ENCODE results near the gene IQGAP3.
"Not testable (repeated sequence)": the region's sequence is repeated elsewhere in the genome, so short reads cannot be mapped to it uniquely, and the experiment has no call there.

Gene IQGAP3

GRCh38 chr1:156616463-156616862 is 44.1 kb upstream of the IQGAP3 start:
- Histone ChIP-seq H4K20me1 (ENCODE audit: insufficient read depth) (no peaks in the 10 kb centered on the region), H3K4me1 (ENCODE audit: low read depth, poor library complexity, severe bottlenecking) (peaks cover 9% of the 10 kb centered on the region), H3K4me2 (no peak overlapping the region), H3K4me3 (IDR thresholded peaks at IDR 0.05; ENCODE audit: insufficient read depth, low read depth, low read length) (no peak overlapping the region), H2AFZ (ENCODE audit: low read depth) (no peak overlapping the region), H3K27ac (no peak overlapping the region), H3K9ac (no peak overlapping the region), H3K79me2 (ENCODE audit: insufficient read depth, low read depth) (no peaks in the 10 kb centered on the region), H3K36me3 (ENCODE audit: insufficient read depth) (no peaks in the 10 kb centered on the region), H3K27me3 (ENCODE audit: insufficient read depth, low read depth) (peaks cover 99% of the 10 kb centered on the region)
- TF ChIP-seq CTCF (conservative IDR thresholded peaks at IDR 0.05; ENCODE audit: low read depth, low read length) = no peak

- Histone ChIP-seq H3K9ac (no peak overlapping the region), H4K20me1 (ENCODE audit: insufficient read depth) (no peaks in the 10 kb centered on the region), H2AFZ (ENCODE audit: low read depth) (no peak overlapping the region), H3K27me3 (ENCODE audit: insufficient read depth, low read depth) (peaks cover 99% of the 10 kb centered on the region), H3K4me3 (IDR thresholded peaks at IDR 0.05; ENCODE audit: insufficient read depth, low read depth, low read length) (no peak overlapping the region), H3K27ac (no peak overlapping the region), H3K4me1 (ENCODE audit: low read depth, poor library complexity, severe bottlenecking) (peaks cover 9% of the 10 kb centered on the region), H3K79me2 (ENCODE audit: insufficient read depth, low read depth) (no peaks in the 10 kb centered on the region), H3K4me2 (no peak overlapping the region), H3K36me3 (ENCODE audit: insufficient read depth) (no peaks in the 10 kb centered on the region)
- no peak; the same call in 1 of the 2 replicates for TF ChIP-seq CTCF (conservative IDR thresholded peaks at IDR 0.05; ENCODE audit: low read depth, low read length)
Measured at GRCh38 chr1:156615946-156616345, 43.6 kb upstream of the IQGAP3 start.

GRCh38 chr1:156612666-156613065 is 40.3 kb upstream of the IQGAP3 start:
- peaks cover 76% of the 10 kb centered on the region for H3K27me3 ChIP-seq (ENCODE audit: insufficient read depth, low read depth)
- peaks cover 14% of the 10 kb centered on the region for H3K4me1 ChIP-seq (ENCODE audit: low read depth, poor library complexity, severe bottlenecking)
- H3K79me2 ChIP-seq (ENCODE audit: insufficient read depth, low read depth) = no peaks in the 10 kb centered on the region
- TF ChIP-seq CTCF (conservative IDR thresholded peaks at IDR 0.05; ENCODE audit: low read depth, low read length) = no peak
- H3K4me2 ChIP-seq = no peak overlapping the region
- H3K27ac ChIP-seq = no peak overlapping the region
- no peak overlapping the region for H3K9ac ChIP-seq
- H3K36me3 ChIP-seq (ENCODE audit: insufficient read depth) = no peaks in the 10 kb centered on the region
- H2AFZ ChIP-seq (ENCODE audit: low read depth) = no peak overlapping the region
- no peak overlapping the region for H3K4me3 ChIP-seq (IDR thresholded peaks at IDR 0.05; ENCODE audit: insufficient read depth, low read depth, low read length)
- H4K20me1 ChIP-seq (ENCODE audit: insufficient read depth) = no peaks in the 10 kb centered on the region

GRCh38 chr1:156610072-156610471 is 37.7 kb upstream of the IQGAP3 start:
- H3K4me1 ChIP-seq (ENCODE audit: low read depth, poor library complexity, severe bottlenecking) = peaks cover 17% of the 10 kb centered on the region
- not testable (repeated sequence) for H3K4me2 ChIP-seq; H4K20me1 ChIP-seq (ENCODE audit: insufficient read depth); H3K9ac ChIP-seq; H2AFZ ChIP-seq (ENCODE audit: low read depth); H3K27ac ChIP-seq; H3K4me3 ChIP-seq (IDR thresholded peaks at IDR 0.05; ENCODE audit: insufficient read depth, low read depth, low read length); H3K36me3 ChIP-seq (ENCODE audit: insufficient read depth); H3K79me2 ChIP-seq (ENCODE audit: insufficient read depth, low read depth)
- peaks cover 58% of the 10 kb centered on the region for H3K27me3 ChIP-seq (ENCODE audit: insufficient read depth, low read depth)

GRCh38 chr1:156608981-156609380 is 36.6 kb upstream of the IQGAP3 start:
- H3K36me3 ChIP-seq (ENCODE audit: insufficient read depth) = no peaks in the 10 kb centered on the region
- H3K4me3 ChIP-seq (IDR thresholded peaks at IDR 0.05; ENCODE audit: insufficient read depth, low read depth, low read length) = no peak overlapping the region
- no peaks in the 10 kb centered on the region for H4K20me1 ChIP-seq (ENCODE audit: insufficient read depth)
- H3K4me1 ChIP-seq (ENCODE audit: low read depth, poor library complexity, severe bottlenecking) = peaks cover 17% of the 10 kb centered on the region
- peaks cover 48% of the 10 kb centered on the region for H3K27me3 ChIP-seq (ENCODE audit: insufficient read depth, low read depth)
- peak overlapping the region; percentile 39 for H3K4me2 ChIP-seq
- no peaks in the 10 kb centered on the region for H3K79me2 ChIP-seq (ENCODE audit: insufficient read depth, low read depth)
- no peak overlapping the region for H3K9ac ChIP-seq
- TF ChIP-seq CTCF (conservative IDR thresholded peaks at IDR 0.05; ENCODE audit: low read depth, low read length) = peak; percentile 99
- no peak overlapping the region for H3K27ac ChIP-seq
- peak overlapping the region; percentile 3; the same call in 1 of the 2 replicates for H2AFZ ChIP-seq (ENCODE audit: low read depth)

Data from KMS-11 (cell line).